HepG2 (cell line): ENCODE data around the gene SGPP2. TPM values are rescaled to one million over a fixed set of nuclear protein-coding genes. Genes with fewer than 3 reads are reported as not detected.

Source experiments
- ATAC-seq: fragments of 200-7000 bp; cut with Tn5 transposase; 3 replicates; pipeline ENCODE4 v1.9.1; 2020; ENCODE audit warnings: mild to moderate bottlenecking, moderate library complexity
- BruUV-seq: library from RNA; stranded (reverse); fragments of 400-500 nt; replicated peaks from 2 replicates; lab custom pipeline; 2021; lab: Mats Ljungman, UMichigan
- CTCF ChIA-PET: fragments of 300-600 bp; formaldehyde crosslinking; extraction: SDS; loops from one replicate; lab custom pipeline; 2021; ENCODE audit warnings: low total read pairs, inconsistent platforms, low intra/inter-chr PET ratio; lab: Yijun Ruan, JAX
- POLR2A ChIA-PET: fragments of 350-600 bp; sonication (Branson Sonifier 250); formaldehyde crosslinking; loops from one replicate; lab custom pipeline; 2020; ENCODE audit warnings: antibody characterized with exemption, inconsistent platforms; lab: Yijun Ruan, JAX
- DNase-seq: peaks from one replicate; pipeline ENCODE4 v3.0.0-alpha.2; 2015; ENCODE audit warnings: low spot score
- FAIRE-seq: peaks from 3 replicates; lab custom pipeline; 2011; peaks lifted over from hg19 to GRCh38; lab: Jason Lieb, UNC
- H2AFZ ChIP-seq: one replicate; pipeline ENCODE4 v1.6.1; 2011; ENCODE audit warnings: low read length, inconsistent platforms
- H3K27ac ChIP-seq: fragments of 300-600 bp; 3 replicates; pipeline ENCODE4 v1.8.0; 2011; ENCODE audit warnings: mixed run types, mild to moderate bottlenecking, mixed read lengths, low read length, inconsistent platforms; ENCODE audit not compliant: insufficient read depth; ENCODE audit errors: extremely low read length
- H3K27me3 ChIP-seq, 2 experiments: fragments of 200-600 bp in 1 of 2; 2 replicates in 1 of 2; 3 replicates in 1 of 2; pipeline versions ENCODE4 v1.6.0 to v1.8.0; 2011; ENCODE audit warnings: low read length in 2 of 2, mild to moderate bottlenecking in 2 of 2, moderate library complexity in 2 of 2, inconsistent platforms in 1 of 2; ENCODE audit not compliant: insufficient read depth in 2 of 2, control insufficient read depth in 1 of 2
- H3K36me3 ChIP-seq, 2 experiments: fragments of 200-600 bp in 1 of 2; replicated peaks in 1 of 2; 2 replicates in 1 of 2; 3 replicates in 1 of 2; pipeline versions ENCODE4 v1.5.1 to v1.8.0; 2011; ENCODE audit warnings: low read length in 2 of 2, inconsistent platforms in 1 of 2; ENCODE audit not compliant: insufficient read depth in 2 of 2, control insufficient read depth in 1 of 2
- H3K4me1 ChIP-seq: 2 replicates; pipeline ENCODE4 v1.5.1; 2012; ENCODE audit warnings: low read length, inconsistent platforms; ENCODE audit not compliant: insufficient read depth
- H3K4me2 ChIP-seq: 2 replicates; pipeline ENCODE4 v1.6.0; 2011; ENCODE audit warnings: low read depth, low read length, inconsistent platforms
- H3K4me3 ChIP-seq, 3 experiments: fragments of 200-600 bp in 1 of 3; sonication (generic), shearing (Covaris generic) in 1 of 3; replicated peaks in 1 of 3; 2 replicates each; pipeline ENCODE4 v1.5.1; 2011 to 2016; ENCODE audit warnings: low read length in 3 of 3, inconsistent platforms in 2 of 3, low read depth in 2 of 3, mild to moderate bottlenecking in 2 of 3, control low read depth in 1 of 3, mixed read lengths in 1 of 3; ENCODE audit not compliant: insufficient read depth in 1 of 3
- H3K79me2 ChIP-seq: one replicate; pipeline ENCODE4 v1.6.1; 2011; ENCODE audit warnings: low read length, inconsistent platforms; ENCODE audit not compliant: insufficient read depth
- H3K9ac ChIP-seq: 2 replicates; pipeline ENCODE4 v1.6.0; 2011; ENCODE audit warnings: mild to moderate bottlenecking, low read depth, low read length, inconsistent platforms; ENCODE audit not compliant: insufficient read depth
- H3K9me3 ChIP-seq: 2 replicates; pipeline ENCODE4 v1.5.1; 2012; ENCODE audit warnings: mild to moderate bottlenecking, low read length
- H4K20me1 ChIP-seq: 2 replicates; pipeline ENCODE4 v1.6.0; 2011; ENCODE audit warnings: inconsistent platforms, mild to moderate bottlenecking, low read length, moderate library complexity; ENCODE audit not compliant: insufficient read depth
- MAFF ChIP-seq: IDR thresholded peaks from 2 replicates; pipeline ENCODE4 v1.6.1; 2011; ENCODE audit warnings: low read depth, low read length, improper control_type of control experiment
- MAFK ChIP-seq, 2 experiments: IDR thresholded peaks in 1 of 2; conservative IDR thresholded peaks in 1 of 2; 2 replicates each; pipeline ENCODE4 v1.6.1; 2011; ENCODE audit warnings: improper control_type of control experiment in 2 of 2, low read length in 2 of 2
- MED1 ChIP-seq: sonication (generic); formaldehyde crosslinking; IDR thresholded peaks from 2 replicates; pipeline ENCODE4 v1.4.0; 2020; ENCODE audit warnings: missing genetic modification reagents
- MIER3 ChIP-seq: IDR thresholded peaks from 2 replicates; pipeline ENCODE4 v1.6.1; 2016; ENCODE audit warnings: missing compliant biosample characterization, borderline replicate concordance
- NFATC3 ChIP-seq: sonication (generic); formaldehyde crosslinking; IDR thresholded peaks from 2 replicates; pipeline ENCODE4 v1.5.1; 2020; ENCODE audit warnings: mild to moderate bottlenecking, missing genetic modification reagents
- RAD21 ChIP-seq: fragments of 450-650 bp; formaldehyde crosslinking; IDR thresholded peaks from 2 replicates; pipeline ENCODE4 v1.5.0; 2020; ENCODE audit warnings: mild to moderate bottlenecking
- REPIN1 ChIP-seq: sonication (generic); formaldehyde crosslinking; IDR thresholded peaks from 2 replicates; pipeline ENCODE4 v1.8.0; 2022; ENCODE audit warnings: missing genetic modification reagents, low read depth, mild to moderate bottlenecking, borderline replicate concordance
- TAF15 ChIP-seq: fragments of 200-400 bp; formaldehyde crosslinking; IDR thresholded peaks from one replicate; pipeline ENCODE4 v1.6.1; 2018; ENCODE audit warnings: mild to moderate bottlenecking, low read depth, low read length; ENCODE audit not compliant: poor library complexity, severe bottlenecking
- ZNF256 ChIP-seq: sonication (generic); formaldehyde crosslinking; conservative IDR thresholded peaks from 2 replicates; pipeline ENCODE4 v1.4.0; 2020; ENCODE audit warnings: missing genetic modification reagents
- ZNF768 ChIP-seq: sonication (generic); formaldehyde crosslinking; IDR thresholded peaks from 2 replicates; pipeline ENCODE4 v1.4.0; 2020; ENCODE audit warnings: missing genetic modification reagents
- WGBS: methylation state at CpG from one replicate; pipeline ENCODE4 v1.1.6; 2017; ENCODE audit warnings: low lambda C conversion rate; 5-methylcytosine and 5-hydroxymethylcytosine counted together
- in situ Hi-C: cut with HindIII; loops from 2 replicates; pipeline ENCODE4 v1.10.0; 2017; ENCODE audit warnings: low pct_unique_long_range_greater_than_20kb; ENCODE audit not compliant: extremely low pct_ligation_motif_present
- intact Hi-C: fragments of 100-400 bp; cut with micrococcal nuclease; formaldehyde crosslinking; loops from one replicate; pipeline ENCODE4 v1.10.0; 2022; ENCODE audit not compliant: unreplicated experiment
- polyA plus RNA-seq, 8 experiments: library from polyadenylated mRNA; depleted of rRNA in 3 of 8; stranded (reverse) in 7 of 8; unstranded in 1 of 8; fragments of >200 nt; fragmentation: Illumina TruSeq in 4 of 8; extraction: Trizol in 4 of 8; gene quantifications; 2 replicates each; pipeline versions ENCODE4 v1.2.1 to v1.2.3, GENCODE V29; 2011 to 2016; ENCODE audit warnings: low read depth in 4 of 8, missing spikeins in 1 of 8, mixed read lengths in 1 of 8; ENCODE audit not compliant: insufficient read depth in 1 of 8
- total RNA-seq, 5 experiments: library from RNA; depleted of rRNA; stranded (reverse); fragments of >200 nt; fragmentation: Illumina TruSeq; extraction: Trizol; gene quantifications; 2 replicates each; pipeline ENCODE4 v1.2.3, GENCODE V29; 2016; ENCODE audit warnings: low read depth in 1 of 5
- TF ChIP-seq, protein P1 (sequence below): sonication (generic); formaldehyde crosslinking; IDR thresholded peaks from 2 replicates; pipeline ENCODE4 v1.4.0; 2020; ENCODE audit warnings: mild to moderate bottlenecking, missing genetic modification reagents
- TF ChIP-seq, protein P2 (sequence below): IDR thresholded peaks from 2 replicates; pipeline ENCODE4 v1.6.1; 2012; ENCODE audit warnings: low read depth, low read length, improper control_type of control experiment
- TF ChIP-seq, protein P3 (sequence below): IDR thresholded peaks from 2 replicates; pipeline ENCODE4 v1.6.1; 2016

The SGPP2 gene
- total and polyA plus RNA-seq, 2 of the 13 experiments (the other 11 are each of a cell fraction or from before 2014, with no cell fraction given) = not detected

DNA sequence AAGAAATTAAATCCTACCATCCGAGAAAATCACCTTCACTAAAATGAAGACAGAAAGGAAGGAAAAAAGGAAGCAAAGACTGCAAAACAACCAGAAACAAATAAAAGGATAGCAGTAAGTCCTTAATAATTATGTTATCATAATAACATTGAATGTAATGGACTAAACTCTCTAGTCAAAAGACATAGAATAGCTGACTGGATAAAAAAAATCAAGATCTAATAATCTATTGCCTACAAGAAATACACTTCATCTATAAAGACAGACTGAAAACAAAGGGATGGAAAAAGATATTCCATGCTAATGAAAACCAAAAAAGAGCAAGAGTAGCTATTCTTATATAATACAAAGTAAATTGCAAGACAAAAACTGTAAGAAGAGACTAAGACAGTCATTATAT is 48.5 kb upstream of the SGPP2 start:
- Histone ChIP-seq H3K27me3 (no peaks in the 10 kb centered on the region), H3K4me1 (no peaks in the 10 kb centered on the region), H2AFZ (no peak overlapping the region), H3K79me2 (no peaks in the 10 kb centered on the region), H3K27ac (no peak overlapping the region), H3K4me3 (no peak overlapping the region), H3K36me3 (no peaks in the 10 kb centered on the region), H3K9me3 (no peaks in the 10 kb centered on the region), H3K9ac (no peak overlapping the region), H4K20me1 (no peaks in the 10 kb centered on the region), H3K4me2 (no peak overlapping the region)
- DNase-seq = no peak
- in situ Hi-C loops = no loop called here
- FAIRE-seq = no peak
- no peak for TF ChIP-seq ZNF256 (CRISPR knock-in tag)
- TF ChIP-seq, protein P1, sequence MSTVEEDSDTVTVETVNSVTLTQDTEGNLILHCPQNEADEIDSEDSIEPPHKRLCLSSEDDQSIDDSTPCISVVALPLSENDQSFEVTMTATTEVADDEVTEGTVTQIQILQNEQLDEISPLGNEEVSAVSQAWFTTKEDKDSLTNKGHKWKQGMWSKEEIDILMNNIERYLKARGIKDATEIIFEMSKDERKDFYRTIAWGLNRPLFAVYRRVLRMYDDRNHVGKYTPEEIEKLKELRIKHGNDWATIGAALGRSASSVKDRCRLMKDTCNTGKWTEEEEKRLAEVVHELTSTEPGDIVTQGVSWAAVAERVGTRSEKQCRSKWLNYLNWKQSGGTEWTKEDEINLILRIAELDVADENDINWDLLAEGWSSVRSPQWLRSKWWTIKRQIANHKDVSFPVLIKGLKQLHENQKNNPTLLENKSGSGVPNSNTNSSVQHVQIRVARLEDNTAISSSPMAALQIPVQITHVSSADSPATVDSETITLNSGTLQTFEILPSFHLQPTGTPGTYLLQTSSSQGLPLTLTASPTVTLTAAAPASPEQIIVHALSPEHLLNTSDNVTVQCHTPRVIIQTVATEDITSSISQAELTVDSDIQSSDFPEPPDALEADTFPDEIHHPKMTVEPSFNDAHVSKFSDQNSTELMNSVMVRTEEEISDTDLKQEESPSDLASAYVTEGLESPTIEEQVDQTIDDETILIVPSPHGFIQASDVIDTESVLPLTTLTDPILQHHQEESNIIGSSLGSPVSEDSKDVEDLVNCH (CRISPR knock-in tag) = no peak
- peak; percentile 53 to 55 for TF ChIP-seq MAFK (conservative IDR thresholded peaks at IDR 0.05 in 1 of 2, IDR thresholded peaks at IDR 0.05 in 1 of 2; ENCODE audit: low read length in 2 of 2)
- TF ChIP-seq MAFF = peak; percentile 11; the same call in 1 of the 2 replicates
- no TSS peak for BruUV-seq
- no peak for ATAC-seq
- CTCF ChIA-PET = no interaction called here
- intact Hi-C loops = no loop called here
- POLR2A ChIA-PET = interaction anchor here (0.6 kb wide), 1 partner anchor 269 kb away, joined by 3 read pairs; no protein-coding TSS in a partner anchor
- 0% methylated on average over 1 of the region's 1 CpG for WGBS

DNA sequence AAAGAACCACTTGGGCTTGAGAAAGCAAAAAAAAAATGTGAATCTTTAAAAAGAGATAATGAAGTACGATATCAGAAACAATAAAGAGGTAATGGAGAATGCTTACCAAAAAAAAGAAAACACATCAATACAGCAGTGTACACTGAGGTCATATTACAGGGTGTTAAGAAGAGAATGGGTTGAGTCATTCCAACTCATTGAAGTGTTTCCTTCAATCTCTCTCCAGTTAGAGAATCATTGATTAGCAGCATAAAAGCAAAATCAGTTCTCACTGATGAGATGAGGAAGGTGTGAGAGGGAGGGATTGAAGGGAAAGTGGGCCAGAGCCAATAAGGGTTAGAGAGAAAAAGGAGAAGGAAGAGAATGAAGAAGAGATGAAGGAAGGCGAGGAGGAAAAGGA is 43.9 kb upstream of the SGPP2 start:
- no peak for FAIRE-seq
- Histone ChIP-seq H3K27ac (no peak overlapping the region), H3K79me2 (no peaks in the 10 kb centered on the region), H3K4me2 (no peak overlapping the region), H3K4me3 (no peak overlapping the region), H4K20me1 (no peaks in the 10 kb centered on the region), H2AFZ (no peak overlapping the region), H3K4me1 (no peaks in the 10 kb centered on the region), H3K36me3 (no peaks in the 10 kb centered on the region), H3K9me3 (no peaks in the 10 kb centered on the region), H3K27me3 (no peaks in the 10 kb centered on the region), H3K9ac (no peak overlapping the region)
- CTCF ChIA-PET = no interaction called here
- BruUV-seq = no TSS peak
- POLR2A ChIA-PET = no interaction called here
- in situ Hi-C loops (no loop called here), intact Hi-C loops (no loop called here)
- ATAC-seq = no peak
- 0% methylated on average over 2 of the region's 2 CpGs for WGBS
- DNase-seq = no peak
- TF ChIP-seq REPIN1 (CRISPR knock-in tag) (no peak), ZNF768 (CRISPR knock-in tag) (no peak), RAD21 (no peak), MIER3 (CRISPR knock-in tag) (no peak), MED1 (CRISPR knock-in tag) (no peak), NFATC3 (no peak), TAF15 (no peak)
- TF ChIP-seq, protein P2, sequence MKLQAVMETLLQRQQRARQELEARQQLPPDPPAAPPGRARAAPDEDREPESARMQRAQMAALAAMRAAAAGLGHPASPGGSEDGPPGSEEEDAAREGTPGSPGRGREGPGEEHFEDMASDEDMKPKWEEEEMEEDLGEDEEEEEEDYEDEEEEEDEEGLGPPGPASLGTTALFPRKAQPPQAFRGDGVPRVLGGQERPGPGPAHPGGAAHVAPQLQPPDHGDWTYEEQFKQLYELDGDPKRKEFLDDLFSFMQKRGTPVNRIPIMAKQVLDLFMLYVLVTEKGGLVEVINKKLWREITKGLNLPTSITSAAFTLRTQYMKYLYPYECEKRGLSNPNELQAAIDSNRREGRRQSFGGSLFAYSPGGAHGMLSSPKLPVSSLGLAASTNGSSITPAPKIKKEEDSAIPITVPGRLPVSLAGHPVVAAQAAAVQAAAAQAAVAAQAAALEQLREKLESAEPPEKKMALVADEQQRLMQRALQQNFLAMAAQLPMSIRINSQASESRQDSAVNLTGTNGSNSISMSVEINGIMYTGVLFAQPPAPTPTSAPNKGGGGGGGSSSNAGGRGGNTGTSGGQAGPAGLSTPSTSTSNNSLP = no peak
- TF ChIP-seq, protein P3, sequence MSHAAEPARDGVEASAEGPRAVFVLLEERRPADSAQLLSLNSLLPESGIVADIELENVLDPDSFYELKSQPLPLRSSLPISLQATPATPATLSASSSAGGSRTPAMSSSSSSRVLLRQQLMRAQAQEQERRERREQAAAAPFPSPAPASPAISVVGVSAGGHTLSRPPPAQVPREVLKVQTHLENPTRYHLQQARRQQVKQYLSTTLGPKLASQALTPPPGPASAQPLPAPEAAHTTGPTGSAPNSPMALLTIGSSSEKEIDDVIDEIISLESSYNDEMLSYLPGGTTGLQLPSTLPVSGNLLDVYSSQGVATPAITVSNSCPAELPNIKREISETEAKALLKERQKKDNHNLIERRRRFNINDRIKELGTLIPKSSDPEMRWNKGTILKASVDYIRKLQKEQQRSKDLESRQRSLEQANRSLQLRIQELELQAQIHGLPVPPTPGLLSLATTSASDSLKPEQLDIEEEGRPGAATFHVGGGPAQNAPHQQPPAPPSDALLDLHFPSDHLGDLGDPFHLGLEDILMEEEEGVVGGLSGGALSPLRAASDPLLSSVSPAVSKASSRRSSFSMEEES (CRISPR knock-in tag) = no peak
